HG03469 (cell line): Measurements from ENCODE around the gene PPP1R16B.
"Not testable (repeated sequence)": the region's sequence is repeated elsewhere in the genome, so short reads cannot be mapped to it uniquely, and the experiment has no call there.

Experiments
- ATAC-seq: cut with Tn5 transposase; IDR thresholded peaks from one replicate; pipeline ENCODE4 v1.9.1; 2021; ENCODE audit warnings: mild to moderate bottlenecking, moderate library complexity, moderate number of reproducible peaks; ENCODE audit not compliant: unreplicated experiment

PPP1R16B gene

GRCh38 chr20:38791291-38791690, 14.2 kb upstream of the PPP1R16B start:
- ATAC-seq, result no peak

- ATAC-seq, result no peak
These were observed 13.6 kb upstream of the PPP1R16B start for GRCh38 chr20:38791940-38792339.

- ATAC-seq, result not testable (repeated sequence)
These were observed 11.4 kb upstream of the PPP1R16B start for GRCh38 chr20:38794057-38794456.

- no peak for ATAC-seq
These were observed 7.2 kb upstream of the PPP1R16B start for GRCh38 chr20:38798266-38798665.

- ATAC-seq, result no peak
These were observed 6.3 kb upstream of the PPP1R16B start for GRCh38 chr20:38799203-38799602.

- ATAC-seq, result no peak
These were observed 4.6 kb upstream of the PPP1R16B start for GRCh38 chr20:38800882-38801281.

- ATAC-seq, result no peak
These were observed 1.3 kb upstream of the PPP1R16B start for GRCh38 chr20:38804221-38804620.

- ATAC-seq, result no peak
These were observed 605 bp upstream of the PPP1R16B start for GRCh38 chr20:38804682-38805501.

GRCh38 chr20:38805958-38806854, 709 bp downstream of the PPP1R16B start:
- no peak for ATAC-seq

GRCh38 chr20:38806855-38807655, 1.6 kb downstream of the PPP1R16B start:
- ATAC-seq, result no peak

GRCh38 chr20:38809942-38810341, 4.4 kb downstream of the PPP1R16B start:
- ATAC-seq, result no peak

GRCh38 chr20:38810926-38811630, 5.6 kb downstream of the PPP1R16B start:
- ATAC-seq, result no peak

GRCh38 chr20:38811769-38812168, 6.3 kb downstream of the PPP1R16B start:
- ATAC-seq, result no peak

- ATAC-seq, result no peak
These were observed 6.7 kb downstream of the PPP1R16B start for GRCh38 chr20:38812182-38812581.

- no peak for ATAC-seq
These were observed 7.4 kb downstream of the PPP1R16B start for GRCh38 chr20:38812709-38813573.

- ATAC-seq, result not testable (repeated sequence)
These were observed 8.1 kb downstream of the PPP1R16B start for GRCh38 chr20:38813574-38813962.

GRCh38 chr20:38815446-38815845, 9.9 kb downstream of the PPP1R16B start:
- ATAC-seq, result no peak

GRCh38 chr20:38818113-38819065, 12.9 kb downstream of the PPP1R16B start:
- ATAC-seq, result no peak
